CD4-positive, alpha-beta T cell treated with Interleukin-4 for 4 hours (primary cell): ENCODE results near the gene CEACAM1.
A peak's percentile ranks its signal among the peaks of the same experiment; 100 is the strongest.
"Not testable (repeated sequence)": the region's sequence is repeated elsewhere in the genome, so short reads cannot be mapped to it uniquely, and the experiment has no call there.

Experiments used
- DNase-seq: peaks from one replicate; pipeline ENCODE4 v3.0.0-alpha.2; 2020

CEACAM1 gene

GRCh38 chr19:42508892-42509444 lies 19.3 kb downstream of the CEACAM1 start:
- no peak for DNase-seq

GRCh38 chr19:42505066-42505465 lies 23.2 kb downstream of the CEACAM1 start:
- DNase-seq: no peak

- no peak for DNase-seq
Measured at GRCh38 chr19:42501733-42502132, 26.5 kb downstream of the CEACAM1 start.

GRCh38 chr19:42501243-42501642 lies 27.0 kb downstream of the CEACAM1 start:
- not testable (repeated sequence) for DNase-seq

- no peak for DNase-seq
Measured at GRCh38 chr19:42498169-42498757, 30.0 kb downstream of the CEACAM1 start.

- no peak for DNase-seq
Measured at GRCh38 chr19:42497492-42498168, 30.7 kb downstream of the CEACAM1 start.

- DNase-seq: no peak
Measured at GRCh38 chr19:42496460-42497133, 31.7 kb downstream of the CEACAM1 start.

- DNase-seq: no peak
Measured at GRCh38 chr19:42495663-42496062, 32.6 kb downstream of the CEACAM1 start.

- DNase-seq: no peak
Measured at GRCh38 chr19:42494321-42494720, 34.0 kb downstream of the CEACAM1 start.

- no peak for DNase-seq
Measured at GRCh38 chr19:42488783-42489521, 39.3 kb downstream of the CEACAM1 start.

- no peak for DNase-seq
Measured at GRCh38 chr19:42487798-42488178, 40.5 kb downstream of the CEACAM1 start.

GRCh38 chr19:42487032-42487797 lies 41.1 kb downstream of the CEACAM1 start:
- no peak for DNase-seq

- DNase-seq: not testable (repeated sequence)
Measured at GRCh38 chr19:42485036-42485435, 43.2 kb downstream of the CEACAM1 start.

GRCh38 chr19:42480335-42481095 lies 47.8 kb downstream of the CEACAM1 start:
- DNase-seq: peak; percentile 19

GRCh38 chr19:42479736-42480135 lies 48.5 kb downstream of the CEACAM1 start:
- DNase-seq: no peak

- no peak for DNase-seq
Measured at GRCh38 chr19:42478765-42479311, 49.4 kb downstream of the CEACAM1 start.

- DNase-seq: no peak
Measured at GRCh38 chr19:42477933-42478332, 50.3 kb downstream of the CEACAM1 start.

- no peak for DNase-seq
Measured at GRCh38 chr19:42477117-42477516, 51.2 kb downstream of the CEACAM1 start.

- no peak for DNase-seq
Measured at GRCh38 chr19:42475366-42475765, 52.9 kb downstream of the CEACAM1 start.

- no peak for DNase-seq
Measured at GRCh38 chr19:42474743-42475142, 53.5 kb downstream of the CEACAM1 start.

- no peak for DNase-seq
Measured at GRCh38 chr19:42473686-42474085, 54.6 kb downstream of the CEACAM1 start.
